AG04449 (cell line): ENCODE results near the gene B3GNT2.

ENCODE experiments used
- CTCF ChIA-PET: fragments of 350-600 bp; formaldehyde crosslinking; extraction: SDS; loops from one replicate; lab custom pipeline; 2021; ENCODE audit warnings: antibody characterized with exemption; lab: Yijun Ruan, JAX
- POLR2A ChIA-PET: fragments of 400-600, 350-600 bp; formaldehyde crosslinking; extraction: SDS; loops from one replicate; lab custom pipeline; 2020; ENCODE audit warnings: antibody characterized with exemption, inconsistent platforms; lab: Yijun Ruan, JAX
- DNase-seq: peaks from one replicate; pipeline ENCODE4 v3.0.0-alpha.2; 2010; ENCODE audit warnings: low read depth, low spot score
- H3K4me3 ChIP-seq: 2 replicates; pipeline ENCODE4 v1.5.1; 2011; ENCODE audit warnings: low read depth, mild to moderate bottlenecking, control low read depth, low read length
- CTCF ChIP-seq: IDR thresholded peaks from one replicate; pipeline ENCODE4 v1.5.1; 2011; ENCODE audit warnings: mild to moderate bottlenecking, moderate library complexity, low read length, control low read depth, inconsistent platforms; ENCODE audit not compliant: insufficient read depth; ENCODE audit errors: missing control alignments

Gene B3GNT2

GRCh38 chr2:62208758-62209114 lies 12.8 kb downstream of the B3GNT2 start:
- no peak for DNase-seq
- TF ChIP-seq CTCF: no peak
- CTCF ChIA-PET: interaction anchor here (2.7 kb wide), 1 partner anchor 8 kb away, joined by 6 read pairs; no protein-coding TSS in a partner anchor
- POLR2A ChIA-PET: no interaction called here
- no peak overlapping the region for H3K4me3 ChIP-seq

GRCh38 chr2:62209427-62209991 lies 13.6 kb downstream of the B3GNT2 start:
- TF ChIP-seq CTCF: no peak
- CTCF ChIA-PET: interaction anchor here (2.7 kb wide), 1 partner anchor 9 kb away, joined by 6 read pairs; no protein-coding TSS in a partner anchor
- no peak for DNase-seq
- POLR2A ChIA-PET: interaction anchor here (1.0 kb wide), 1 partner anchor 14 kb away, joined by 3 read pairs; the partner anchor contains the start of gene B3GNT2
- H3K4me3 ChIP-seq: no peak overlapping the region

GRCh38 chr2:62215306-62216064 lies 19.6 kb downstream of the B3GNT2 start:
- H3K4me3 ChIP-seq: no peak overlapping the region
- CTCF ChIA-PET: interaction anchor here (1.1 to 1.2 kb wide), 2 partner anchors 18 to 222 kb away, joined by 3 read pairs; no protein-coding TSS in a partner anchor
- POLR2A ChIA-PET: interaction anchor here (1.7 kb wide), 1 partner anchor 18 kb away, joined by 4 read pairs; no protein-coding TSS in a partner anchor
- DNase-seq: no peak
- no peak for TF ChIP-seq CTCF

- H3K4me3 ChIP-seq: no peak overlapping the region
- POLR2A ChIA-PET: interaction anchor here (1.7 kb wide), 1 partner anchor 19 kb away, joined by 4 read pairs; no protein-coding TSS in a partner anchor
- CTCF ChIA-PET: interaction anchor here (1.1 to 1.2 kb wide), 2 partner anchors 9 to 223 kb away, joined by 3 read pairs; no protein-coding TSS in a partner anchor
- no peak for TF ChIP-seq CTCF
- DNase-seq: no peak
Observed at GRCh38 chr2:62216113-62216512, 20.2 kb downstream of the B3GNT2 start.

- ChIA-PET CTCF (interaction anchor here (0.9 to 1.1 kb wide), 2 partner anchors 10 to 47 kb away, joined by 3 read pairs; no protein-coding TSS in a partner anchor), POLR2A (interaction anchor here (1.7 kb wide), 1 partner anchor 20 kb away, joined by 4 read pairs; no protein-coding TSS in a partner anchor)
- H3K4me3 ChIP-seq: no peak overlapping the region
- no peak for TF ChIP-seq CTCF
- DNase-seq: peak; percentile 70
Observed at GRCh38 chr2:62216616-62217015, 20.7 kb downstream of the B3GNT2 start.

GRCh38 chr2:62217421-62217820 lies 21.5 kb downstream of the B3GNT2 start:
- ChIA-PET POLR2A (interaction anchor here (0.6 kb wide), 1 partner anchor 16 kb away, joined by 3 read pairs; no protein-coding TSS in a partner anchor), CTCF (interaction anchor here (0.9 kb wide), 1 partner anchor 46 kb away, joined by 3 read pairs; no protein-coding TSS in a partner anchor)
- DNase-seq: no peak
- no peak for TF ChIP-seq CTCF
- H3K4me3 ChIP-seq: no peak overlapping the region
